ENCODE results near the gene PTPRQ.
A peak's percentile ranks its signal among the peaks of the same experiment; 100 is the strongest.
"Not testable (repeated sequence)": the region's sequence is repeated elsewhere in the genome, so short reads cannot be mapped to it uniquely, and the experiment has no call there.

The PTPRQ gene

DNA sequence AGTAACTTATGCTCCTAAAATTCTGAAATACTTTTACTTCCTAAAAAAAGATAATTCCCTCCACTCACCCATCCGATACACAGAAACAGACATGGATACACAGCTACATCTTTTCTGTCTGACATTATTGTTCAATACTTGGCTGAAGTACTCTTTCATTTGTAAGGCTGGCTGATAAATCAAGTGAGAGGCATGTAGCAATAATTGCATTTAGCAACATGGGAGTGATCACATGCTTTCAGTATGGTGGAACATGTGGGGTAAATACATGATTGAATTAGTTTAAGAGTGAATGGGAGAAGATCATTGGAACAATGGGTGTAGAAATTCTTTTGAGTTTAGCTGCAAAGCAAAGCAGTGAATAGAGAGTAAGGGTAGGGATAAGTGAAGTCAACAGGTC lies 25.6 kb downstream of the PTPRQ start:
- DNase-seq (ENCODE audit: low read depth), result no peak
- TF ChIP-seq CTCF (IDR thresholded peaks at IDR 0.05; ENCODE audit: control insufficient read depth, insufficient read depth, low read depth, low read length, missing control alignments), result no peak

DNA sequence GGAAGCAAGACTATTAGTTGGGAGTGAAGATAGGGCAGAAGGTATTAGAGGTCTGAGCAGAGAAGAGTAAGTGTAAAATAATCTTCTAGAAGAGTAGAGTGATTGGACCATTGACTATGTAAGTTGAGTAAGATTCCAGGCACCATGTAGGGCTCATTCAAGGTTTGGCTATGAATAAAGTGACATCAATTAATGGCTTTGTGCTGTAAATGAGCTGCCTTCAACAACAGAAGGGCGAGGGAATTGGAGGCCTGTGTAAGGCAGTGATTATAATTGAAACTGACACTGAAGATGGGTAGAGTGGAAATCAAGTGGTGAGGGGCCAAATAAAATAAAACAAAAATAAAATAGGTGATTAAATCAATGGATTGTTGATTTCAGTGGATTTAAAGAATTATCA lies 26.4 kb downstream of the PTPRQ start:
- no peak overlapping the region for H3K4me3 ChIP-seq (ENCODE audit: control insufficient read depth, low read depth, low read length)
- TF ChIP-seq CTCF (IDR thresholded peaks at IDR 0.05; ENCODE audit: control insufficient read depth, insufficient read depth, low read depth, low read length, missing control alignments), result no peak
- DNase-seq (ENCODE audit: low read depth), result no peak

More for the DNA sequence above, 25.6 kb downstream of the PTPRQ start:
- no peak overlapping the region for H3K4me3 ChIP-seq (ENCODE audit: control insufficient read depth, low read depth, low read length)

- no peak for DNase-seq (ENCODE audit: low read depth)
- no peak for TF ChIP-seq CTCF (IDR thresholded peaks at IDR 0.05; ENCODE audit: control insufficient read depth, insufficient read depth, low read depth, low read length, missing control alignments)
- H3K4me3 ChIP-seq (ENCODE audit: control insufficient read depth, low read depth, low read length), result no peak overlapping the region
Observed at GRCh38 chr12:80472236-80472635, 28.2 kb downstream of the PTPRQ start.

- DNase-seq (ENCODE audit: low read depth), result peak; percentile 49
- TF ChIP-seq CTCF (IDR thresholded peaks at IDR 0.05; ENCODE audit: control insufficient read depth, insufficient read depth, low read depth, low read length, missing control alignments), result peak; percentile 62
- H3K4me3 ChIP-seq (ENCODE audit: control insufficient read depth, low read depth, low read length), result no peak overlapping the region
Observed at GRCh38 chr12:80472911-80473500, 29.0 kb downstream of the PTPRQ start.

DNA sequence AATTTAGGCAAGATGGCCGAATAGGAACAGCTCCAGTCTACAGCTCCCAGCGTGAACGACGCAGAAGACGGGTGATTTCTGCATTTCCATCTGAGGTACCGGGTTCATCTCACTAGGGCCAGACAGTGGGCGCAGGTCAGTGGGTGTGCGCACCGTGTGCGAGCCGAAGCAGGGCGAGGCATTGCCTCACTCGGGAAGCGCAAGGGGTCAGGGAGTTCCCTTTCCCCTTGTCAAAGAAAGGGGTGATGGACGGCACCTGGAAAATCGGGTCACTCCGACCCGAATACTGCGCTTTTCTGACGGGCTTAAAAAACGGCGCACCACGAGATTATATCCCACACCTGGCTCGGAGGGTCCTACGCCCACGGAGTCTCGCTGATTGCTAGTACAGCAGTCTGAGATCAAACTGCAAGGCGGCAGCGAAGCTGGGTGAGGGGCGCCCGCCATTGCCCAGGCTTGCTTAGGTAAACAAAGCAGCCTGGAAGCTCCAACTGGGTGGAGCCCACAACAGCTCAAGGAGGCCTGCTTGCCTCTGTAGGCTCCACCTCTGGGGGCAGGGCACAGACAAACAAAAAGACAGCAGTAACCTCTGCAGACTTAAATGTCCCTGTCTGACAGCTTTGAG lies 33.6 kb downstream of the PTPRQ start:
- H3K4me3 ChIP-seq (ENCODE audit: control insufficient read depth, low read depth, low read length), result not testable (repeated sequence)

GRCh38 chr12:80484746-80485145 lies 40.7 kb downstream of the PTPRQ start:
- H3K4me3 ChIP-seq (ENCODE audit: control insufficient read depth, low read depth, low read length), result no peak overlapping the region
- no peak for DNase-seq (ENCODE audit: low read depth)
- TF ChIP-seq CTCF (IDR thresholded peaks at IDR 0.05; ENCODE audit: control insufficient read depth, insufficient read depth, low read depth, low read length, missing control alignments), result no peak

More for the DNA sequence above, 33.6 kb downstream of the PTPRQ start:
- not testable (repeated sequence) for DNase-seq (ENCODE audit: low read depth)

DNA sequence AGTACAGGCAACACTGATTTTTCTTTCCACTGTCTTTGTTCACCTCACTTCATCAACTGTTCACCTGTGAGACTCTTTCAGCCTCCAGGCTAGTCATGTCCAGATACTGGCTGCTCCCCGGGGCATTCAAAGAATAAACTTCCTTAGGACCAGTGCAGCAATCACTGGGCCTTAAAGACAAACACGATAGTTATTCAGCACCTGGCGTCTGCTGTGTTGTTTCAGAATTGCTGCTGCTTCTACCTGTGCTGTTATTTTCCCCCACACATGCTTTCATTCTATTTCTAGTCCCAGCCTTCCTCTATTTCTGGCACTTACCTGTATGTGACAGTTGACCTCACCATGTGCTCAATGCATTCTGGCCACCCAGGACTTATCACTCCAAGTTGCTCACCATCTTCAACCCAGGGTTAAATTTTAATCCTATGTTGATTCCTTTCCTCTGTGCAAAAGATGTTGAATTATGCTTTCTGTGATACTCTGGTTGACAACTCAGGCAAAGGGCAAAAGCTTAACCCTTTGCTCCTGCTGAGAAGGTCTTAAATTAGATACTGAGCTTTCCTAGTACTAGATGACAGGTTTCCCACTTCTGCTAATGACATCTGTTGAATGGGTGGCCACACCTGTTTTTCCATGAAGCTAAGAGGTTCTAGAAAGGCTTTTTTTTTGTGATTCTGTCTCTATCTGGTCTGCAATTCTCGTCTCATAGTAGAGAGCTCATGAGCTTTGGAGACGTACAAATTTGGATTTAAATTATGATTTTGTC lies 41.4 kb downstream of the PTPRQ start:
- no peak for DNase-seq (ENCODE audit: low read depth)
- TF ChIP-seq CTCF (IDR thresholded peaks at IDR 0.05; ENCODE audit: control insufficient read depth, insufficient read depth, low read depth, low read length, missing control alignments), result no peak
- no peak overlapping the region for H3K4me3 ChIP-seq (ENCODE audit: control insufficient read depth, low read depth, low read length)
